Inferior parietal cortex (tissue), 1 donor: Measurements from ENCODE around the gene GRPEL2.
"Not testable (repeated sequence)": the region's sequence is repeated elsewhere in the genome, so short reads cannot be mapped to it uniquely, and the experiment has no call there.

Source experiments
- DNase-seq: peaks from one replicate; pipeline ENCODE4 v3.0.0-alpha.2; 2016; ENCODE audit errors: extremely low spot score

GRPEL2 gene

GRCh38 chr5:149376711-149377447 lies 31.6 kb downstream of the GRPEL2 start:
- DNase-seq: no peak

- no peak for DNase-seq
Observed at GRCh38 chr5:149378241-149378820, 33.0 kb downstream of the GRPEL2 start.

- DNase-seq: no peak
Observed at GRCh38 chr5:149379177-149379761, 34.0 kb downstream of the GRPEL2 start, which contains the start of gene IL17B. TSS of gene IL17B (minus strand) at chr5:149379292. CDS start at chr5:149379225, 67 bp downstream.

GRCh38 chr5:149379818-149380374 lies 34.6 kb downstream of the GRPEL2 start:
- DNase-seq: no peak

- DNase-seq: no peak
Observed at GRCh38 chr5:149380466-149381121, 35.3 kb downstream of the GRPEL2 start.

- DNase-seq: no peak
Observed at GRCh38 chr5:149381261-149381985, 36.1 kb downstream of the GRPEL2 start.

- peak; percentile 50 for DNase-seq
Observed at GRCh38 chr5:149381986-149382338, 36.7 kb downstream of the GRPEL2 start.

GRCh38 chr5:149382517-149383220 lies 37.4 kb downstream of the GRPEL2 start:
- DNase-seq: no peak

- DNase-seq: no peak
Observed at GRCh38 chr5:149383399-149383798, 38.1 kb downstream of the GRPEL2 start.

GRCh38 chr5:149386166-149386565 lies 40.9 kb downstream of the GRPEL2 start:
- DNase-seq: no peak

GRCh38 chr5:149387081-149387631 lies 41.9 kb downstream of the GRPEL2 start:
- no peak for DNase-seq

- DNase-seq: no peak
Observed at GRCh38 chr5:149387982-149388381, 42.7 kb downstream of the GRPEL2 start.

GRCh38 chr5:149388498-149389190 lies 43.3 kb downstream of the GRPEL2 start:
- no peak for DNase-seq

- DNase-seq: no peak
Observed at GRCh38 chr5:149389552-149390495, 44.5 kb downstream of the GRPEL2 start.

GRCh38 chr5:149391076-149391475 lies 45.8 kb downstream of the GRPEL2 start:
- DNase-seq: not testable (repeated sequence)

GRCh38 chr5:149391524-149391923 lies 46.2 kb downstream of the GRPEL2 start:
- DNase-seq: no peak

GRCh38 chr5:149392718-149393117 lies 47.4 kb downstream of the GRPEL2 start:
- DNase-seq: no peak

- DNase-seq: not testable (repeated sequence)
Observed at GRCh38 chr5:149394996-149395395, 49.7 kb downstream of the GRPEL2 start.

GRCh38 chr5:149397530-149397929 lies 52.2 kb downstream of the GRPEL2 start:
- no peak for DNase-seq
